PC-3 (cell line): ENCODE data around the gene ARVCF. TPM values are rescaled to one million over a fixed set of nuclear protein-coding genes. Genes with fewer than 3 reads are reported as not detected.

Experiments
- ATAC-seq: fragments of 200-7000 bp; cut with Tn5 transposase; 2 replicates; pipeline ENCODE4 v1.9.1; 2020; ENCODE audit warnings: mild to moderate bottlenecking, moderate library complexity
- BruUV-seq: library from RNA; stranded (reverse); fragments of 400-500 nt; replicated peaks from 2 replicates; lab custom pipeline; 2021; lab: Mats Ljungman, UMichigan
- CTCF ChIA-PET: fragments of 300-600 bp; sonication (Branson Sonifier 250); formaldehyde crosslinking; loops from one replicate; lab custom pipeline; 2022; ENCODE audit warnings: antibody characterized with exemption; lab: Charles Lee
- POLR2A ChIA-PET: fragments of 300-600 bp; sonication (Branson Sonifier 250); formaldehyde crosslinking; loops from one replicate; lab custom pipeline; 2022; ENCODE audit warnings: antibody characterized with exemption; ENCODE audit not compliant: unreplicated experiment; lab: Charles Lee
- DNase-seq: peaks from one replicate; pipeline ENCODE4 v3.0.0-alpha.2; 2015
- H2AFZ ChIP-seq: fragments of 300-600 bp; sonication (generic); 2 replicates; pipeline ENCODE4 v1.6.0; 2016; ENCODE audit warnings: antibody characterized with exemption, low read length
- H3F3A ChIP-seq: fragments of 300-600 bp; sonication (generic); one replicate; pipeline ENCODE4 v1.6.0; 2017; ENCODE audit warnings: antibody characterized with exemption, low read length, control low read depth, mild to moderate bottlenecking; ENCODE audit not compliant: unreplicated experiment
- H3K27ac ChIP-seq: fragments of 300-600 bp; sonication (generic); 2 replicates; pipeline ENCODE4 v1.5.1; 2016; ENCODE audit warnings: mild to moderate bottlenecking, low read length
- H3K27me3 ChIP-seq: fragments of 300-600 bp; sonication (generic); 2 replicates; pipeline ENCODE4 v1.6.1; 2016; ENCODE audit warnings: low read length, mixed read lengths
- H3K36me3 ChIP-seq: fragments of 300-600 bp; sonication (generic); 2 replicates; pipeline ENCODE4 v1.6.1; 2016; ENCODE audit warnings: low read depth, mixed run types, low read length, mixed read lengths
- H3K4me1 ChIP-seq: fragments of 300-600 bp; sonication (generic); 2 replicates; pipeline ENCODE4 v1.5.1; 2016; ENCODE audit warnings: low read length; ENCODE audit not compliant: insufficient read depth
- H3K4me2 ChIP-seq: fragments of 300-600 bp; sonication (generic); 2 replicates; pipeline ENCODE4 v1.6.0; 2016; ENCODE audit warnings: low read length
- H3K4me3 ChIP-seq: fragments of 300-600 bp; sonication (generic); 2 replicates; pipeline ENCODE4 v1.5.1; 2016; ENCODE audit warnings: mild to moderate bottlenecking, low read length, mixed read lengths
- H3K79me2 ChIP-seq: fragments of 300-600 bp; sonication (generic); 2 replicates; pipeline ENCODE4 v1.6.1; 2017; ENCODE audit warnings: low read length, mixed read lengths
- H3K9ac ChIP-seq: fragments of 300-600 bp; sonication (generic); 2 replicates; pipeline ENCODE4 v1.6.0; 2016; ENCODE audit warnings: mild to moderate bottlenecking, low read length
- H3K9me2 ChIP-seq: fragments of 300-600 bp; sonication (generic); replicated peaks from 2 replicates; pipeline ENCODE4 v1.6.1; 2016; ENCODE audit warnings: mixed run types, low read length, mixed read lengths
- H3K9me3 ChIP-seq: fragments of 300-600 bp; sonication (generic); 2 replicates; pipeline ENCODE4 v1.6.1; 2016; ENCODE audit warnings: low read length, mixed read lengths
- H4K20me1 ChIP-seq: fragments of 300-600 bp; sonication (generic); 2 replicates; pipeline ENCODE4 v1.6.1; 2016; ENCODE audit warnings: low read length, mixed read lengths
- EZH2 ChIP-seq: fragments of 300-600 bp; sonication (generic); IDR thresholded peaks from one replicate; pipeline ENCODE4 v1.6.1; 2017; ENCODE audit warnings: antibody characterized with exemption, mild to moderate bottlenecking, low read length; ENCODE audit not compliant: unreplicated experiment
- EZH2phosphoT487 ChIP-seq: fragments of 300-600 bp; sonication (generic); IDR thresholded peaks from 2 replicates; pipeline ENCODE4 v1.6.1; 2018; ENCODE audit warnings: mild to moderate bottlenecking, antibody characterized with exemption, low read length, borderline replicate concordance
- intact Hi-C: fragments of 100-400 bp; cut with micrococcal nuclease; formaldehyde crosslinking; loops from 2 replicates; pipeline ENCODE4 v1.9.0; 2023
- total RNA-seq: library from RNA; depleted of rRNA; stranded (reverse); fragments of >200 nt; gene quantifications from 2 replicates; pipeline ENCODE4 v1.2.3, GENCODE V29; 2014
- TF ChIP-seq, protein P1 (sequence below): fragments of 300-600 bp; sonication (generic); conservative IDR thresholded peaks from 2 replicates; pipeline ENCODE4 v1.5.1; 2017; ENCODE audit warnings: antibody characterized with exemption, low read depth, mild to moderate bottlenecking, low read length

Gene ARVCF
- total RNA-seq, 1 experiment from 2014 or later = 20.0 TPM

DNA sequence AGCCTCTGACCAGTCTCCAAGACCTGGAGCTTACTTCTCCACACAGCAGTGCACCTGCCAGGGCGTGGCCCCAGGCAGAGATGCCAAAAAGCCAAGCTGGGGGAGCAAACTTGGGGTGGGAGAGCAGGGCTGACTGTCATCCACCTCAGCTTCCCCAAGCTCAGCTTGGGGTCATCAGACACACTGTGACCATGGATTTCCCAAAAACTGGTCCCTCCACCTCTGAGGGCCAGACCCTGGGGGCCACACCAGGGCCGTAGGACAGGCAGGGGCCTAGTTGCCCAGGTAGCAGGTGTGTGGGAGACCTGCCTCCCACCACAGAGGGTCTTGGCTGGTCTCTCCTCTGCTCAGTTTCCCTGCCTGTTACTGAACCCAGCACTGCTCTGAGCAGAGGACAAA lies 30.6 kb downstream of the ARVCF start:
- Histone ChIP-seq H3F3A (no peaks in the 10 kb centered on the region), H3K4me2 (peak overlapping the region; percentile 82), H2AFZ (no peak overlapping the region), H3K79me2 (no peaks in the 10 kb centered on the region), H3K9ac (no peak overlapping the region), H3K9me2 (no peaks in the 10 kb centered on the region), H3K36me3 (no peaks in the 10 kb centered on the region), H3K27me3 (no peaks in the 10 kb centered on the region), H3K9me3 (no peaks in the 10 kb centered on the region), H4K20me1 (no peaks in the 10 kb centered on the region), H3K4me3 (peak overlapping the region; percentile 78), H3K27ac (no peak overlapping the region), H3K4me1 (peaks cover 18% of the 10 kb centered on the region)
- BruUV-seq = no TSS peak
- intact Hi-C loops = loop anchor here (1.0 kb wide), 1 partner anchor 42 kb away; no protein-coding TSS in a partner anchor
- POLR2A ChIA-PET = no interaction called here
- TF ChIP-seq, protein P1, sequence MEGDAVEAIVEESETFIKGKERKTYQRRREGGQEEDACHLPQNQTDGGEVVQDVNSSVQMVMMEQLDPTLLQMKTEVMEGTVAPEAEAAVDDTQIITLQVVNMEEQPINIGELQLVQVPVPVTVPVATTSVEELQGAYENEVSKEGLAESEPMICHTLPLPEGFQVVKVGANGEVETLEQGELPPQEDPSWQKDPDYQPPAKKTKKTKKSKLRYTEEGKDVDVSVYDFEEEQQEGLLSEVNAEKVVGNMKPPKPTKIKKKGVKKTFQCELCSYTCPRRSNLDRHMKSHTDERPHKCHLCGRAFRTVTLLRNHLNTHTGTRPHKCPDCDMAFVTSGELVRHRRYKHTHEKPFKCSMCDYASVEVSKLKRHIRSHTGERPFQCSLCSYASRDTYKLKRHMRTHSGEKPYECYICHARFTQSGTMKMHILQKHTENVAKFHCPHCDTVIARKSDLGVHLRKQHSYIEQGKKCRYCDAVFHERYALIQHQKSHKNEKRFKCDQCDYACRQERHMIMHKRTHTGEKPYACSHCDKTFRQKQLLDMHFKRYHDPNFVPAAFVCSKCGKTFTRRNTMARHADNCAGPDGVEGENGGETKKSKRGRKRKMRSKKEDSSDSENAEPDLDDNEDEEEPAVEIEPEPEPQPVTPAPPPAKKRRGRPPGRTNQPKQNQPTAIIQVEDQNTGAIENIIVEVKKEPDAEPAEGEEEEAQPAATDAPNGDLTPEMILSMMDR = no peak
- TF ChIP-seq EZH2phosphoT487 (no peak), EZH2 (no peak)
- no peak for ATAC-seq
- CTCF ChIA-PET = interaction anchor here (1.2 kb wide), 1 partner anchor 32 kb away, joined by 4 read pairs; no protein-coding TSS in a partner anchor
- no peak for DNase-seq

DNA sequence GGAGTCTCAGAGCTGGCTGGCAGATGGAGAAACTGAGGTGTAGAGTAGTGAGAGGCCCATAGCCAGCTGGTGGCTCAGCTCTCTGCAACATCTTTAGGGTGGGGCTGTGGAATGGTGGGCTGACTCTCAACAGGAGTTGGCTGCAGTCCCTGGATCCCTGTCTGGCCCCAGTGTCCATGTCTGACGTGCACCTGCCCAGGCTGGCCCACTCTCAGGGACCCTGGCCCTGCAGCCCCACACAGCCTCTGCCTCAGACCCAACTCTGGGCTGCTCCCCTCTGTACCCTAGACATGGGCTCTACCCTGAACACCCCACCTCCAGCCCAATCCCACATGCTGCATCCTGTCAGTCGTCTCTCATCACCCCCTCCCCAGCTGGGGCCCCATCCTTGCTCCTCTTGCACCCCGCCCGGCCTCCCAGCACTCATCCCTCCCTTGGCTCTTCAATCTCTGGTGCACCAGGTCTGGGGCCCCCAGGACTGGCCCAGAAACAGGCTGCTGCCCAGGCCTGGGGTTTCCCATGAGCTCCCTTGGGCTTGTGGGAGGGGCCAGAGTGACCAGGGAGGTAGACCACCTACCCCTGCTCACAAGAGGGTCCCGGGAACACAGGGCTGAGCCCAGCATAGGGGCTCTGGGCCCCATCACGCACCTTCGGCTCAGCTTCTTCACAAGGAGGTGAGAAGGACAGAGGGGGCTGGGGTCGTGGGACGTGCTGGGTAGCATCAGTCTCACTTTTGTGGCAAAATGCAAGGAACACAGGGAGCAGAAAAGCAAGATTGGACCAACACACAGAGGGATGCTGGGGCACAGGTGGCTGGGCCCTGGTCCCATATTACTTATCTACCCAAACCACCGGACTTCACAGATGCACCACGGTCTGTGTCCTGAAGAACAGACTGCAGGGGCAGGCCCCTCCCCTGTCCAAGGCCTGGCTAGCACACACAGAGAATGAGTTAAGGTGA lies 31.5 kb downstream of the ARVCF start:
- no peaks in the 10 kb centered on the region for H3K79me2 ChIP-seq
- no peaks in the 10 kb centered on the region for H4K20me1 ChIP-seq
- H3K4me2 ChIP-seq = no peak overlapping the region
- ChIA-PET POLR2A (no interaction called here), CTCF (interaction anchor here (1.2 kb wide), 1 partner anchor 31 kb away, joined by 4 read pairs; no protein-coding TSS in a partner anchor)
- no peaks in the 10 kb centered on the region for H3K27me3 ChIP-seq
- ATAC-seq = no peak
- H3K4me3 ChIP-seq = no peak overlapping the region
- BruUV-seq = no TSS peak
- no peaks in the 10 kb centered on the region for H3K9me2 ChIP-seq
- intact Hi-C loops = no loop called here
- no peak overlapping the region for H2AFZ ChIP-seq
- no peaks in the 10 kb centered on the region for H3K36me3 ChIP-seq
- no peak overlapping the region for H3K27ac ChIP-seq
- TF ChIP-seq EZH2phosphoT487 = no peak
- H3F3A ChIP-seq = no peaks in the 10 kb centered on the region
- no peak overlapping the region for H3K9ac ChIP-seq
- no peaks in the 10 kb centered on the region for H3K9me3 ChIP-seq
- H3K4me1 ChIP-seq = peaks cover 18% of the 10 kb centered on the region
- no peak for DNase-seq

DNA sequence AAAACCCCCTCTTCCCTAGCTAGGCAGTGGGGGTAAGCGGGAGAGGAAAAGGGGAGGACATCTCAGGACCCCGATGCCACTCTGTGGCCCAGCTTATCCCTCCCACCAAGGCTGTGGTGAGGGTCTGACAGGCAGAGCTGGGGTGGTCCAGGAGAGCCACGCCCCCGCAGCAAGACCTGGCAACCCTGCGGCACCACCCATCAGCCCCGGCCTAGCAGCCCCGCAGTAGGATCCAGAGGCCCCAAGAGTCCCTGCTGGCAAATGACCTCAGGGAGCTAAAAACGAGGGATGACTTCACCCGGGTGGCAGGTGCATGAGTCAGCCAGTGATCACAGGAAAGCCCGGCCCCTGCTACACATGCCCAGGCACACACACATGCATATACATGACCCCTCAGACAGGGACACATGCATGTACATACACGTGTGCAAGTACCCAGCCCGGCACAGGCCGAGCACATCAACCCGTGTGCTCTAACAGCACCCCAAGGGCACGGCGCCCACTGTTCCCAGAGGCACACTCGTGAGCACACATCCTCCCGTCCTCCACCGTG lies 32.3 kb downstream of the ARVCF start:
- no peak overlapping the region for H3K9ac ChIP-seq
- TF ChIP-seq, protein P1 = no peak
- TF ChIP-seq EZH2phosphoT487 (no peak), EZH2 (no peak)
- ChIA-PET POLR2A (interaction anchor here (0.5 kb wide), 2 partner anchors 22 to 37 kb away, joined by 3 to 7 read pairs; no protein-coding TSS in a partner anchor), CTCF (no interaction called here)
- H3K4me2 ChIP-seq = no peak overlapping the region
- H3K79me2 ChIP-seq = no peaks in the 10 kb centered on the region
- no peaks in the 10 kb centered on the region for H3F3A ChIP-seq
- no peaks in the 10 kb centered on the region for H3K36me3 ChIP-seq
- intact Hi-C loops = no loop called here
- H3K9me2 ChIP-seq = no peaks in the 10 kb centered on the region
- peaks cover 18% of the 10 kb centered on the region for H3K4me1 ChIP-seq
- no peak overlapping the region for H3K4me3 ChIP-seq
- BruUV-seq = no TSS peak
- H2AFZ ChIP-seq = no peak overlapping the region
- ATAC-seq (peak; percentile 65), DNase-seq (peak; percentile 62)
- no peak overlapping the region for H3K27ac ChIP-seq
- H4K20me1 ChIP-seq = no peaks in the 10 kb centered on the region
- H3K27me3 ChIP-seq = no peaks in the 10 kb centered on the region
- H3K9me3 ChIP-seq = no peaks in the 10 kb centered on the region
